Lower leg skin (tissue), 3 donors: ENCODE results near the gene NCBP3.

Source experiments
- POLR2A ChIP-seq, 2 donors: fragments of 450-650 bp; IDR thresholded peaks; one replicate each; pipeline ENCODE4 v1.6.1; 2016 to 2017; ENCODE audit warnings: antibody characterized with exemption in 2 of 2, mild to moderate bottlenecking in 1 of 2, moderate library complexity in 1 of 2
- TF ChIP-seq, protein P1 (sequence below), 3 donors: fragments of 450-650 bp; IDR thresholded peaks; one replicate each; pipeline ENCODE4 v1.5.1; 2016; ENCODE audit warnings: antibody characterized with exemption in 3 of 3, mild to moderate bottlenecking in 3 of 3, moderate library complexity in 2 of 3

DNA sequence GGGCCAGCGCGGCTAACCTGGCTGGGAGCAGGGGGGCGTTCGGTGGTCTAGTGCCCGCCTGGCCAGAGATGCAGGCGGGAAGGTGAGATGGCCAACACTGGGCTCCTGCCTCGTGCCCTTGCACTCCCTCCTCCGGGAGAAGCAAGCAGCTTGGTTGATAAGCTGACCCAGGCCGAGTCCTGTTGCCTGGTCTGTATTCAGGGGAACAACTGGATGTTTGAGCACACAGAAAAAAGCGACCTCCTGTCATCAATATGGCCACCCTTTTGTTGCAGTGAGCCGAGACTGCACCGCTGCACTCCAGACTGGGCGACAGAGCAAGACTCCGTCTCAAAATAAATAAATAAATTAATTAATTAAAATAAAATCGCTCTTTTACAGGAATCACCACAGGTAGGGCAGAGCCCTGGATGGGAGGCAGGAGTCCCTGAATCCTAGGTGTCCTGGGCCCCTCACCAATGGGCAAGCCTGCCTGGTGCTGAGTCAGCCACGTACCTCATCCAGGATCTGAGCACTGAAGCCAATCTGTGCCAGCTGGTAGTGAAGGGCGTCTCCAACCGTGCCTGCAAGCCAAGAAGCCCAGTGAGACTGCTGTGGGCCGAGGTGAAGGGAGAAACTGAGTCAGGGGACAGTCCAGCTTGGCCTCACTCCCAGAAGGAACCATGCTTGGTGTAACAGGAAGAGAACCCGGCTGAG, 90.6 kb downstream of the NCBP3 start:
- TF ChIP-seq, protein P1, sequence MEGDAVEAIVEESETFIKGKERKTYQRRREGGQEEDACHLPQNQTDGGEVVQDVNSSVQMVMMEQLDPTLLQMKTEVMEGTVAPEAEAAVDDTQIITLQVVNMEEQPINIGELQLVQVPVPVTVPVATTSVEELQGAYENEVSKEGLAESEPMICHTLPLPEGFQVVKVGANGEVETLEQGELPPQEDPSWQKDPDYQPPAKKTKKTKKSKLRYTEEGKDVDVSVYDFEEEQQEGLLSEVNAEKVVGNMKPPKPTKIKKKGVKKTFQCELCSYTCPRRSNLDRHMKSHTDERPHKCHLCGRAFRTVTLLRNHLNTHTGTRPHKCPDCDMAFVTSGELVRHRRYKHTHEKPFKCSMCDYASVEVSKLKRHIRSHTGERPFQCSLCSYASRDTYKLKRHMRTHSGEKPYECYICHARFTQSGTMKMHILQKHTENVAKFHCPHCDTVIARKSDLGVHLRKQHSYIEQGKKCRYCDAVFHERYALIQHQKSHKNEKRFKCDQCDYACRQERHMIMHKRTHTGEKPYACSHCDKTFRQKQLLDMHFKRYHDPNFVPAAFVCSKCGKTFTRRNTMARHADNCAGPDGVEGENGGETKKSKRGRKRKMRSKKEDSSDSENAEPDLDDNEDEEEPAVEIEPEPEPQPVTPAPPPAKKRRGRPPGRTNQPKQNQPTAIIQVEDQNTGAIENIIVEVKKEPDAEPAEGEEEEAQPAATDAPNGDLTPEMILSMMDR (IDR thresholded peaks at IDR 0.05): no peak
- no peak for TF ChIP-seq POLR2A (IDR thresholded peaks at IDR 0.05)
